ENCODE measurements around the gene EIF1B. TPM values are rescaled to one million over a fixed set of nuclear protein-coding genes. Genes with fewer than 3 reads are reported as not detected.
A peak's percentile ranks its signal among the peaks of the same experiment; 100 is the strongest.

Gene EIF1B
- total and polyA plus RNA-seq, 2 of the 13 experiments (the other 11 are each of a cell fraction or from before 2014, with no cell fraction given), result 12.7 to 29.1 TPM

DNA sequence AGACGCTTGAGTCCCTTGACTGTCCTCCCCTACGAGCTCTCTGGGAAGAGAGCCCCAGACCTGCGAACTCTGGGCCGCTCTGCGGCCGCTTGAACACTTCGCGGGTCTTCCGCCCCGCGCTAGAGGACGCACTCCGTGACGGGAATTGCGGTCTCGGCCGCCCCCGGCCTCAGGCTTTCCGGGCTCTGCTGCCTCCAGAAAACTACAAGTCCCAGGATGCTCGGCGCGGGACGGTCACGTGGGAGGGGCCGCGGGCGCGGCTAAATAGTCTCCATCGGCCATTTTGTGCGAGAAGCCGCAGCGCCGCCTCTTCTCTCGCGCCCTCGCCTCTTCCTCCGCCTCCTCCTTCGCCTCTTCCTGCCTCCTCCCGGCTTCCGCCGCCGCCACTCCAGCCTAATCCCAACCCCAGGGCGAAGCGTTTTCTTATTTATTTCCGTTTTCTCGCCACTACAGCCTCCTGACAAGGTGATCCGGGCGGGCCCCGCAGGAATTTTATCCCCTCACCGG, at the start of gene EIF1B (continued):
- TF ChIP-seq PHF21A (CRISPR knock-in tag; IDR thresholded peaks at IDR 0.05) (peak; percentile 79), ZSCAN12 (CRISPR knock-in tag; IDR thresholded peaks at IDR 0.05) (no peak), MTA1 (CRISPR knock-in tag; IDR thresholded peaks at IDR 0.05; ENCODE audit: borderline replicate concordance) (no peak), NFE2 (CRISPR knock-in tag; IDR thresholded peaks at IDR 0.05) (no peak), IRF2 (CRISPR knock-in tag; IDR thresholded peaks at IDR 0.05) (peak; percentile 84), ZNF670 (CRISPR knock-in tag; IDR thresholded peaks at IDR 0.05; ENCODE audit: borderline replicate concordance) (peak; percentile 45; the same call in 1 of the 2 replicates), NFKBIZ (CRISPR knock-in tag; IDR thresholded peaks at IDR 0.05) (no peak)
- TF ChIP-seq, protein P1, sequence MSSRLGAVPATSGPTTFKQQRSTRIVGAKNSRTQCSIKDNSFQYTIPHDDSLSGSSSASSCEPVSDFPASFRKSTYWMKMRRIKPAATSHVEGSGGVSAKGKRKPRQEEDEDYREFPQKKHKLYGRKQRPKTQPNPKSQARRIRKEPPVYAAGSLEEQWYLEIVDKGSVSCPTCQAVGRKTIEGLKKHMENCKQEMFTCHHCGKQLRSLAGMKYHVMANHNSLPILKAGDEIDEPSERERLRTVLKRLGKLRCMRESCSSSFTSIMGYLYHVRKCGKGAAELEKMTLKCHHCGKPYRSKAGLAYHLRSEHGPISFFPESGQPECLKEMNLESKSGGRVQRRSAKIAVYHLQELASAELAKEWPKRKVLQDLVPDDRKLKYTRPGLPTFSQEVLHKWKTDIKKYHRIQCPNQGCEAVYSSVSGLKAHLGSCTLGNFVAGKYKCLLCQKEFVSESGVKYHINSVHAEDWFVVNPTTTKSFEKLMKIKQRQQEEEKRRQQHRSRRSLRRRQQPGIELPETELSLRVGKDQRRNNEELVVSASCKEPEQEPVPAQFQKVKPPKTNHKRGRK (CRISPR knock-in tag; IDR thresholded peaks at IDR 0.05), result no peak
- TF ChIP-seq, protein P2, sequence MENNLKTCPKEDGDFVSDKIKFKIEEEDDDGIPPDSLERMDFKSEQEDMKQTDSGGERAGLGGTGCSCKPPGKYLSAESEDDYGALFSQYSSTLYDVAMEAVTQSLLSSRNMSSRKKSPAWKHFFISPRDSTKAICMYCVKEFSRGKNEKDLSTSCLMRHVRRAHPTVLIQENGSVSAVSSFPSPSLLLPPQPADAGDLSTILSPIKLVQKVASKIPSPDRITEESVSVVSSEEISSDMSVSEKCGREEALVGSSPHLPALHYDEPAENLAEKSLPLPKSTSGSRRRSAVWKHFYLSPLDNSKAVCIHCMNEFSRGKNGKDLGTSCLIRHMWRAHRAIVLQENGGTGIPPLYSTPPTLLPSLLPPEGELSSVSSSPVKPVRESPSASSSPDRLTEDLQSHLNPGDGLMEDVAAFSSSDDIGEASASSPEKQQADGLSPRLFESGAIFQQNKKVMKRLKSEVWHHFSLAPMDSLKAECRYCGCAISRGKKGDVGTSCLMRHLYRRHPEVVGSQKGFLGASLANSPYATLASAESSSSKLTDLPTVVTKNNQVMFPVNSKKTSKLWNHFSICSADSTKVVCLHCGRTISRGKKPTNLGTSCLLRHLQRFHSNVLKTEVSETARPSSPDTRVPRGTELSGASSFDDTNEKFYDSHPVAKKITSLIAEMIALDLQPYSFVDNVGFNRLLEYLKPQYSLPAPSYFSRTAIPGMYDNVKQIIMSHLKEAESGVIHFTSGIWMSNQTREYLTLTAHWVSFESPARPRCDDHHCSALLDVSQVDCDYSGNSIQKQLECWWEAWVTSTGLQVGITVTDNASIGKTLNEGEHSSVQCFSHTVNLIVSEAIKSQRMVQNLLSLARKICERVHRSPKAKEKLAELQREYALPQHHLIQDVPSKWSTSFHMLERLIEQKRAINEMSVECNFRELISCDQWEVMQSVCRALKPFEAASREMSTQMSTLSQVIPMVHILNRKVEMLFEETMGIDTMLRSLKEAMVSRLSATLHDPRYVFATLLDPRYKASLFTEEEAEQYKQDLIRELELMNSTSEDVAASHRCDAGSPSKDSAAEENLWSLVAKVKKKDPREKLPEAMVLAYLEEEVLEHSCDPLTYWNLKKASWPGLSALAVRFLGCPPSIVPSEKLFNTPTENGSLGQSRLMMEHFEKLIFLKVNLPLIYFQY (CRISPR knock-in tag; IDR thresholded peaks at IDR 0.05; ENCODE audit: borderline replicate concordance), result peak; percentile 39; the same call in 1 of the 2 replicates
- TF ChIP-seq, protein P3, sequence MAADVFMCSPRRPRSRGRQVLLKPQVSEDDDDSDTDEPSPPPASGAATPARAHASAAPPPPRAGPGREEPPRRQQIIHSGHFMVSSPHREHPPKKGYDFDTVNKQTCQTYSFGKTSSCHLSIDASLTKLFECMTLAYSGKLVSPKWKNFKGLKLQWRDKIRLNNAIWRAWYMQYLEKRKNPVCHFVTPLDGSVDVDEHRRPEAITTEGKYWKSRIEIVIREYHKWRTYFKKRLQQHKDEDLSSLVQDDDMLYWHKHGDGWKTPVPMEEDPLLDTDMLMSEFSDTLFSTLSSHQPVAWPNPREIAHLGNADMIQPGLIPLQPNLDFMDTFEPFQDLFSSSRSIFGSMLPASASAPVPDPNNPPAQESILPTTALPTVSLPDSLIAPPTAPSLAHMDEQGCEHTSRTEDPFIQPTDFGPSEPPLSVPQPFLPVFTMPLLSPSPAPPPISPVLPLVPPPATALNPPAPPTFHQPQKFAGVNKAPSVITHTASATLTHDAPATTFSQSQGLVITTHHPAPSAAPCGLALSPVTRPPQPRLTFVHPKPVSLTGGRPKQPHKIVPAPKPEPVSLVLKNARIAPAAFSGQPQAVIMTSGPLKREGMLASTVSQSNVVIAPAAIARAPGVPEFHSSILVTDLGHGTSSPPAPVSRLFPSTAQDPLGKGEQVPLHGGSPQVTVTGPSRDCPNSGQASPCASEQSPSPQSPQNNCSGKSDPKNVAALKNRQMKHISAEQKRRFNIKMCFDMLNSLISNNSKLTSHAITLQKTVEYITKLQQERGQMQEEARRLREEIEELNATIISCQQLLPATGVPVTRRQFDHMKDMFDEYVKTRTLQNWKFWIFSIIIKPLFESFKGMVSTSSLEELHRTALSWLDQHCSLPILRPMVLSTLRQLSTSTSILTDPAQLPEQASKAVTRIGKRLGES (CRISPR knock-in tag; IDR thresholded peaks at IDR 0.05; ENCODE audit: borderline replicate concordance), result no peak; the same call in 1 of the 2 replicates
- TF ChIP-seq, protein P4, sequence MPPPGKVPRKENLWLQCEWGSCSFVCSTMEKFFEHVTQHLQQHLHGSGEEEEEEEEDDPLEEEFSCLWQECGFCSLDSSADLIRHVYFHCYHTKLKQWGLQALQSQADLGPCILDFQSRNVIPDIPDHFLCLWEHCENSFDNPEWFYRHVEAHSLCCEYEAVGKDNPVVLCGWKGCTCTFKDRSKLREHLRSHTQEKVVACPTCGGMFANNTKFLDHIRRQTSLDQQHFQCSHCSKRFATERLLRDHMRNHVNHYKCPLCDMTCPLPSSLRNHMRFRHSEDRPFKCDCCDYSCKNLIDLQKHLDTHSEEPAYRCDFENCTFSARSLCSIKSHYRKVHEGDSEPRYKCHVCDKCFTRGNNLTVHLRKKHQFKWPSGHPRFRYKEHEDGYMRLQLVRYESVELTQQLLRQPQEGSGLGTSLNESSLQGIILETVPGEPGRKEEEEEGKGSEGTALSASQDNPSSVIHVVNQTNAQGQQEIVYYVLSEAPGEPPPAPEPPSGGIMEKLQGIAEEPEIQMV (CRISPR knock-in tag; IDR thresholded peaks at IDR 0.05; ENCODE audit: low read depth), result no peak
- TF ChIP-seq, protein P5, sequence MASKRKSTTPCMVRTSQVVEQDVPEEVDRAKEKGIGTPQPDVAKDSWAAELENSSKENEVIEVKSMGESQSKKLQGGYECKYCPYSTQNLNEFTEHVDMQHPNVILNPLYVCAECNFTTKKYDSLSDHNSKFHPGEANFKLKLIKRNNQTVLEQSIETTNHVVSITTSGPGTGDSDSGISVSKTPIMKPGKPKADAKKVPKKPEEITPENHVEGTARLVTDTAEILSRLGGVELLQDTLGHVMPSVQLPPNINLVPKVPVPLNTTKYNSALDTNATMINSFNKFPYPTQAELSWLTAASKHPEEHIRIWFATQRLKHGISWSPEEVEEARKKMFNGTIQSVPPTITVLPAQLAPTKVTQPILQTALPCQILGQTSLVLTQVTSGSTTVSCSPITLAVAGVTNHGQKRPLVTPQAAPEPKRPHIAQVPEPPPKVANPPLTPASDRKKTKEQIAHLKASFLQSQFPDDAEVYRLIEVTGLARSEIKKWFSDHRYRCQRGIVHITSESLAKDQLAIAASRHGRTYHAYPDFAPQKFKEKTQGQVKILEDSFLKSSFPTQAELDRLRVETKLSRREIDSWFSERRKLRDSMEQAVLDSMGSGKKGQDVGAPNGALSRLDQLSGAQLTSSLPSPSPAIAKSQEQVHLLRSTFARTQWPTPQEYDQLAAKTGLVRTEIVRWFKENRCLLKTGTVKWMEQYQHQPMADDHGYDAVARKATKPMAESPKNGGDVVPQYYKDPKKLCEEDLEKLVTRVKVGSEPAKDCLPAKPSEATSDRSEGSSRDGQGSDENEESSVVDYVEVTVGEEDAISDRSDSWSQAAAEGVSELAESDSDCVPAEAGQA (IDR thresholded peaks at IDR 0.05; ENCODE audit: low read depth), result peak; percentile 92
- TF ChIP-seq, protein P5 (CRISPR knock-in tag; IDR thresholded peaks at IDR 0.05; ENCODE audit: borderline replicate concordance), result no peak

Data from HepG2 (cell line).